Measurements from ENCODE around the gene CLIP1.

Gene CLIP1

GRCh38 chr12:122354958-122355641, 67.4 kb downstream of the CLIP1 start:
- DNase-seq: no peak

- DNase-seq: no peak
Measured at GRCh38 chr12:122352394-122352793, 70.1 kb downstream of the CLIP1 start.

GRCh38 chr12:122350141-122350848, 72.2 kb downstream of the CLIP1 start:
- DNase-seq: no peak

- DNase-seq: no peak
Measured at GRCh38 chr12:122349078-122349477, 73.4 kb downstream of the CLIP1 start.

GRCh38 chr12:122348505-122348904, 74.0 kb downstream of the CLIP1 start:
- DNase-seq: no peak

GRCh38 chr12:122346054-122346453, 76.4 kb downstream of the CLIP1 start:
- no peak for DNase-seq

GRCh38 chr12:122345042-122345441, 77.4 kb downstream of the CLIP1 start:
- DNase-seq: no peak

- peak; percentile 1 for DNase-seq
Measured at GRCh38 chr12:122336015-122336946, 86.2 kb downstream of the CLIP1 start.

GRCh38 chr12:122333142-122334087, 89.1 kb downstream of the CLIP1 start:
- DNase-seq: no peak

GRCh38 chr12:122327494-122328385, 94.7 kb downstream of the CLIP1 start:
- no peak for DNase-seq

GRCh38 chr12:122327014-122327413, 95.5 kb downstream of the CLIP1 start:
- DNase-seq: no peak

GRCh38 chr12:122326586-122326985, 95.9 kb downstream of the CLIP1 start:
- DNase-seq: no peak

GRCh38 chr12:122323311-122324019, 99.0 kb downstream of the CLIP1 start:
- no peak for DNase-seq

GRCh38 chr12:122322501-122322900, 100.0 kb downstream of the CLIP1 start:
- DNase-seq: no peak

GRCh38 chr12:122318607-122319605, 103.6 kb downstream of the CLIP1 start:
- DNase-seq: no peak

- no peak for DNase-seq
Measured at GRCh38 chr12:122312926-122313325, 109.5 kb downstream of the CLIP1 start.

- DNase-seq: no peak
Measured at GRCh38 chr12:122311696-122312095, 110.8 kb downstream of the CLIP1 start.

- DNase-seq: no peak
Measured at GRCh38 chr12:122310626-122311333, 111.7 kb downstream of the CLIP1 start.

Measured in NCI-H345 (cell line).